A673 (cell line): Measurements from ENCODE around the gene DAB2IP. TPM values are rescaled to one million over a fixed set of nuclear protein-coding genes. Genes with fewer than 3 reads are reported as not detected.

Source experiments
- BruUV-seq: library from RNA; stranded (reverse); fragments of 400-500 nt; replicated peaks from 2 replicates; lab custom pipeline; 2021; lab: Mats Ljungman, UMichigan
- CTCF ChIA-PET: fragments of 300-600 bp; sonication (Branson Sonifier 250); formaldehyde crosslinking; loops from one replicate; lab custom pipeline; 2022; ENCODE audit warnings: antibody characterized with exemption; lab: Charles Lee
- POLR2A ChIA-PET: fragments of 300-600 bp; sonication (Branson Sonifier 250); formaldehyde crosslinking; loops from one replicate; lab custom pipeline; 2022; ENCODE audit warnings: antibody characterized with exemption; ENCODE audit not compliant: low non-redundant PET; lab: Charles Lee
- DNase-seq: peaks from one replicate; pipeline ENCODE4 v3.0.0-alpha.2; 2015; ENCODE audit warnings: low spot score
- H3K27ac ChIP-seq: fragments of 200-600 bp; sonication (generic); 2 replicates; pipeline ENCODE4 v1.5.1; 2016; ENCODE audit warnings: mixed run types, low read depth, mild to moderate bottlenecking, mixed read lengths, antibody characterized with exemption, low read length; ENCODE audit not compliant: poor library complexity, severe bottlenecking
- H3K27me3 ChIP-seq: fragments of 200-600 bp; sonication (generic); replicated peaks from 2 replicates; pipeline ENCODE4 v1.6.1; 2017; ENCODE audit warnings: mixed run types, low read depth, mild to moderate bottlenecking, mixed read lengths, antibody characterized with exemption, low read length; ENCODE audit not compliant: insufficient read depth, poor library complexity
- H3K36me3 ChIP-seq: fragments of 200-600 bp; sonication (generic); 2 replicates; pipeline ENCODE4 v1.6.1; 2016; ENCODE audit warnings: mixed run types, mild to moderate bottlenecking, mixed read lengths, antibody characterized with exemption, low read length; ENCODE audit not compliant: insufficient read depth, poor library complexity, severe bottlenecking
- H3K4me1 ChIP-seq: fragments of 200-600 bp; sonication (generic); 2 replicates; pipeline ENCODE4 v1.6.1; 2017; ENCODE audit warnings: mixed run types, mild to moderate bottlenecking, mixed read lengths, antibody characterized with exemption, low read length; ENCODE audit not compliant: insufficient read depth, poor library complexity, severe bottlenecking
- H3K4me3 ChIP-seq: fragments of 200-600 bp; sonication (generic); 2 replicates; pipeline ENCODE4 v1.5.1; 2016; ENCODE audit warnings: low read depth, mixed run types, mild to moderate bottlenecking, mixed read lengths, low read length; ENCODE audit not compliant: poor library complexity, severe bottlenecking
- H3K9me3 ChIP-seq: fragments of 200-600 bp; sonication (generic); 2 replicates; pipeline ENCODE4 v1.6.1; 2016; ENCODE audit warnings: mixed run types, low read depth, mild to moderate bottlenecking, mixed read lengths, antibody characterized with exemption, low read length; ENCODE audit not compliant: poor library complexity, severe bottlenecking
- CTCF ChIP-seq: fragments of 300-800, 200-600 bp; sonication (generic); conservative IDR thresholded peaks from 2 replicates; pipeline ENCODE4 v1.5.1; 2017; ENCODE audit warnings: low read depth, mild to moderate bottlenecking, antibody characterized with exemption, low read length, moderate library complexity, mixed read lengths
- EZH2 ChIP-seq: fragments of 200-600 bp; sonication (generic); IDR thresholded peaks from 2 replicates; pipeline ENCODE4 v1.6.1; 2017; ENCODE audit warnings: borderline replicate concordance, low read depth, mild to moderate bottlenecking, mixed read lengths, antibody characterized with exemption, low read length; ENCODE audit not compliant: poor library complexity, severe bottlenecking
- intact Hi-C: fragments of 100-400 bp; cut with micrococcal nuclease; formaldehyde crosslinking; loops from one replicate; pipeline ENCODE4 v1.10.0; 2022; ENCODE audit not compliant: unreplicated experiment
- total RNA-seq: library from RNA; stranded (reverse); gene quantifications from 2 replicates; pipeline ENCODE4 v1.2.3, GENCODE V29; 2021

Gene DAB2IP
- total RNA-seq, 1 experiment from 2014 or later, result 34.5 TPM

GRCh38 chr9:121817476-121817875 lies 166.0 kb downstream of the DAB2IP start:
- Histone ChIP-seq H3K9me3 (no peaks in the 10 kb centered on the region), H3K27ac (no peak overlapping the region), H3K36me3 (no peaks in the 10 kb centered on the region), H3K4me3 (no peak overlapping the region), H3K27me3 (no peaks in the 10 kb centered on the region), H3K4me1 (peaks cover 11% of the 10 kb centered on the region)
- intact Hi-C loops, result no loop called here
- CTCF ChIA-PET, result no interaction called here
- POLR2A ChIA-PET, result no interaction called here
- no TSS peak for BruUV-seq
- no peak for DNase-seq
- TF ChIP-seq EZH2, result no peak

- H3K4me3 ChIP-seq, result no peak overlapping the region
- intact Hi-C loops, result no loop called here
- no peaks in the 10 kb centered on the region for H3K27me3 ChIP-seq
- H3K4me1 ChIP-seq, result peaks cover 11% of the 10 kb centered on the region
- H3K9me3 ChIP-seq, result no peaks in the 10 kb centered on the region
- no peaks in the 10 kb centered on the region for H3K36me3 ChIP-seq
- BruUV-seq, result no TSS peak
- no peak overlapping the region for H3K27ac ChIP-seq
- ChIA-PET POLR2A (no interaction called here), CTCF (no interaction called here)
- no peak for TF ChIP-seq CTCF
- no peak for TF ChIP-seq EZH2
- no peak for DNase-seq
Measured at GRCh38 chr9:121818016-121818661, 166.7 kb downstream of the DAB2IP start.

GRCh38 chr9:121818841-121819427 lies 167.5 kb downstream of the DAB2IP start:
- Histone ChIP-seq H3K4me1 (peaks cover 11% of the 10 kb centered on the region), H3K27me3 (no peaks in the 10 kb centered on the region), H3K36me3 (no peaks in the 10 kb centered on the region), H3K27ac (no peak overlapping the region), H3K4me3 (no peak overlapping the region), H3K9me3 (no peaks in the 10 kb centered on the region)
- ChIA-PET POLR2A (no interaction called here), CTCF (interaction anchor here (1.6 kb wide), 1 partner anchor 112 kb away, joined by 3 read pairs; no protein-coding TSS in a partner anchor)
- BruUV-seq, result no TSS peak
- no peak for DNase-seq
- intact Hi-C loops, result no loop called here
- TF ChIP-seq CTCF (no peak), EZH2 (no peak)
